ENCODE results near the gene COMMD2.

The COMMD2 gene

DNA sequence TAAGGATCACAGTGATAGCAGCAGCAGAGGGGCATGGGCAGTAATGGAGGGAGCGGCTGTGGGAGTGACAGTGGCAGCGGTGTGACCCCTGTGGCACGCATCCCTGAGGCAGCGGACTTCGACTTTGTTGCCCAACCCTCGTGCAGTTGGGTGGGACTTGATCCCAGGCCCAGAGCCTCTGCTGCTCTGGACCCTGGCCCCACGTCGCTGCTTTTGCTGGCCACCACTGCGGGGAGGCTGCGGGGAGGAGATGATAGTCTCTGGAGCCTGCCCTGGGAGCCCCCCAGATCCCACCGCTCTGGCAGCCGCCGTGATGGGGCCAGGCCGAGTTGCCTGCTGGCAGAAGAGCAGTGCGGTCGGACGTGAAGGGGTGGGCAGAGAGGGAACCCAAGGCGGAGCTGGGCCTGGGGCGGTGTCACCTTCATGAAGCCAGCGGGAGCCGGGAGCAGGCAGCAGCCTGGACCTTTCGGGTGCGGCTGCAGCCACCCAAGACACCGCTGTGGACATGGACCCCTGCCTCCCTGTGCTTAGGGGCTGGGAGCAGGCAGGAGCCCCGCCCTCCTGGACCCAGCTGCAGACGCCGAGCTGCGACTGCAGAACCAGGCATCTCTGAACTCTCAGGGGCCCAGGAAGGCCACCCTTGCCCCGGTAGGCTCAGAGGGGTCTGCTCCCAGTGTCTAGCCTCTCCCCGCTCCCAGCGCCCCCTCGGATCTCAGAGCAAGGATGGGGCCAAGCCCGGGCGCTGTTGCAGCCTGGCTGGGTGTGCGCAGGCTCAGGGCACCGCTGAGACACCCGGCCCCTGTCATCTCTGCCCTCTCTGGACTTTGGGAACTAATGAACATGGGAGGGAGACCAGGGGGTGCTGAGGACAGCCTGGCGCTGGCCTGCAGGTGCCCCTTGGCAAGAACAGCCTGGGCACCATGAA is 38.3 kb downstream of the COMMD2 start:
- DNase-seq: no peak
- Histone ChIP-seq H3K27me3 (no peaks in the 10 kb centered on the region), H3K4me1 (no peaks in the 10 kb centered on the region), H3K36me3 (no peaks in the 10 kb centered on the region), H3K4me3 (ENCODE audit: low read depth, low read length) (no peak overlapping the region), H3K9me3 (no peaks in the 10 kb centered on the region)
- no peak for TF ChIP-seq CTCF (IDR thresholded peaks at IDR 0.05; ENCODE audit: low read depth, low read length)

DNA sequence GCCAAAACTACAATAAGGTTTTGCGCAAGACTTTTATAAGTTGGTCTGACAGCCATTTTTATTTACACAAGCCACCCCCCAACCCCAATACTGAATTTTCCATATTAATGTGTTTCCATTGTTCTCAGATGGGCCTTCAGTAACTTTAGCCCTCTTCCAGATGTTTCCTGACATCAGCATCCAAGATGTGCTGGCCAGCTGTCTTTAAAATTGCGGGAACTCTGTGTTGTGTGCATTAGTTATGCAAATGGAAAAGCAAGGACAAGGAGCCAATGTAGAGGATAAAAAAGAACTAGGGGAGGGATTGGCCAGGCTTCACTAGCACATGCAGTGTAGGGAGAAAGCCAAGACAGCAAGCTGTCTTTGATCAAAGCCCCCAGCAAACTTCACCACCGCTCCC is 45.4 kb downstream of the COMMD2 start:
- Histone ChIP-seq H3K36me3 (no peaks in the 10 kb centered on the region), H3K4me1 (no peaks in the 10 kb centered on the region), H3K27me3 (no peaks in the 10 kb centered on the region), H3K9me3 (no peaks in the 10 kb centered on the region), H3K4me3 (ENCODE audit: low read depth, low read length) (no peak overlapping the region)
- TF ChIP-seq CTCF (IDR thresholded peaks at IDR 0.05; ENCODE audit: low read depth, low read length): no peak
- no peak for DNase-seq

- TF ChIP-seq CTCF (IDR thresholded peaks at IDR 0.05; ENCODE audit: low read depth, low read length): no peak
- DNase-seq: no peak
- H3K4me1 ChIP-seq: no peaks in the 10 kb centered on the region
- no peaks in the 10 kb centered on the region for H3K36me3 ChIP-seq
- no peaks in the 10 kb centered on the region for H3K9me3 ChIP-seq
- no peak overlapping the region for H3K4me3 ChIP-seq (ENCODE audit: low read depth, low read length)
- H3K27me3 ChIP-seq: no peaks in the 10 kb centered on the region
Observed at GRCh38 chr3:149705416-149705815, 46.9 kb downstream of the COMMD2 start.

GRCh38 chr3:149703466-149703865 is 48.8 kb downstream of the COMMD2 start:
- Histone ChIP-seq H3K27me3 (no peaks in the 10 kb centered on the region), H3K36me3 (no peaks in the 10 kb centered on the region), H3K4me1 (no peaks in the 10 kb centered on the region), H3K4me3 (ENCODE audit: low read depth, low read length) (no peak overlapping the region), H3K9me3 (no peaks in the 10 kb centered on the region)
- TF ChIP-seq CTCF (IDR thresholded peaks at IDR 0.05; ENCODE audit: low read depth, low read length): no peak
- no peak for DNase-seq

- no peaks in the 10 kb centered on the region for H3K27me3 ChIP-seq
- TF ChIP-seq CTCF (IDR thresholded peaks at IDR 0.05; ENCODE audit: low read depth, low read length): no peak
- DNase-seq: no peak
- no peaks in the 10 kb centered on the region; the same call in 1 of the 2 replicates for H3K9me3 ChIP-seq
- H3K36me3 ChIP-seq: no peaks in the 10 kb centered on the region
- no peak overlapping the region for H3K4me3 ChIP-seq (ENCODE audit: low read depth, low read length)
- no peaks in the 10 kb centered on the region for H3K4me1 ChIP-seq
Observed at GRCh38 chr3:149702691-149703441, 49.4 kb downstream of the COMMD2 start.

- H3K4me3 ChIP-seq (ENCODE audit: low read depth, low read length): no peak overlapping the region
- no peaks in the 10 kb centered on the region for H3K36me3 ChIP-seq
- H3K4me1 ChIP-seq: no peaks in the 10 kb centered on the region
- no peak for TF ChIP-seq CTCF (IDR thresholded peaks at IDR 0.05; ENCODE audit: low read depth, low read length)
- no peaks in the 10 kb centered on the region; the same call in 1 of the 2 replicates for H3K9me3 ChIP-seq
- DNase-seq: no peak
- no peaks in the 10 kb centered on the region for H3K27me3 ChIP-seq
Observed at GRCh38 chr3:149701977-149702350, 50.3 kb downstream of the COMMD2 start.

Data from BE2C (cell line).